ENCODE results near the gene RNF6.
"Not testable (repeated sequence)": the region's sequence is repeated elsewhere in the genome, so short reads cannot be mapped to it uniquely, and the experiment has no call there.

RNF6 gene

GRCh38 chr13:26255115-26255514, 33.0 kb upstream of the RNF6 start:
- DNase-seq (ENCODE audit: extremely low read depth, low read depth): no peak
- TF ChIP-seq CTCF (IDR thresholded peaks at IDR 0.05; ENCODE audit: low read depth, low read length): no peak

GRCh38 chr13:26254583-26255111, 32.5 kb upstream of the RNF6 start:
- TF ChIP-seq CTCF (IDR thresholded peaks at IDR 0.05; ENCODE audit: low read depth, low read length): no peak
- no peak for DNase-seq (ENCODE audit: extremely low read depth, low read depth)

- TF ChIP-seq CTCF (IDR thresholded peaks at IDR 0.05; ENCODE audit: low read depth, low read length): no peak
- peak; percentile 65 for DNase-seq (ENCODE audit: extremely low read depth, low read depth)
These were observed 31.9 kb upstream of the RNF6 start, which contains the start of gene CDK8 for GRCh38 chr13:26253787-26254582. Gene CDK8 (plus strand): TSS chr13:26254129. CDS start chr13:26254642, 513 bp downstream.

- DNase-seq (ENCODE audit: extremely low read depth, low read depth): no peak
These were observed 31.2 kb upstream of the RNF6 start for GRCh38 chr13:26253262-26253786.

GRCh38 chr13:26252006-26252405, 29.9 kb upstream of the RNF6 start:
- DNase-seq (ENCODE audit: extremely low read depth, low read depth): not testable (repeated sequence)

More at GRCh38 chr13:26253262-26253786, 31.2 kb upstream of the RNF6 start:
- TF ChIP-seq CTCF (IDR thresholded peaks at IDR 0.05; ENCODE audit: low read depth, low read length): no peak

- no peak for DNase-seq (ENCODE audit: extremely low read depth, low read depth)
These were observed 27.4 kb upstream of the RNF6 start for GRCh38 chr13:26249551-26249950.

GRCh38 chr13:26247608-26248007, 25.5 kb upstream of the RNF6 start:
- no peak for TF ChIP-seq CTCF (IDR thresholded peaks at IDR 0.05; ENCODE audit: low read depth, low read length)
- no peak for DNase-seq (ENCODE audit: extremely low read depth, low read depth)

More at GRCh38 chr13:26249551-26249950, 27.4 kb upstream of the RNF6 start:
- no peak for TF ChIP-seq CTCF (IDR thresholded peaks at IDR 0.05; ENCODE audit: low read depth, low read length)
